IPS-20b (cell line): ENCODE results near the gene LSS.
A peak's percentile ranks its signal among the peaks of the same experiment; 100 is the strongest.

Experiments
- H3K27ac ChIP-seq: one replicate; pipeline ENCODE4 v1.5.1; 2013; ENCODE audit warnings: low read length
- H3K27me3 ChIP-seq: 2 replicates; pipeline ENCODE4 v1.6.1; 2013; ENCODE audit warnings: mild to moderate bottlenecking, low read length, inconsistent platforms; ENCODE audit not compliant: insufficient read depth
- H3K36me3 ChIP-seq: 2 replicates; pipeline ENCODE4 v1.6.1; 2013; ENCODE audit warnings: low read depth, mild to moderate bottlenecking, inconsistent platforms, low read length, moderate library complexity; ENCODE audit not compliant: insufficient read depth
- H3K4me1 ChIP-seq: 2 replicates; pipeline ENCODE4 v1.6.1; 2013; ENCODE audit warnings: mild to moderate bottlenecking, control low read depth, inconsistent platforms, low read length, moderate library complexity; ENCODE audit not compliant: insufficient read depth
- H3K4me3 ChIP-seq: 2 replicates; pipeline ENCODE4 v1.5.1; 2013; ENCODE audit warnings: mild to moderate bottlenecking, low read length, inconsistent platforms
- H3K9ac ChIP-seq: 2 replicates; pipeline ENCODE4 v1.6.1; 2013; ENCODE audit warnings: low read depth, mild to moderate bottlenecking, inconsistent platforms, low read length, moderate library complexity
- H3K9me3 ChIP-seq: 2 replicates; pipeline ENCODE4 v1.6.1; 2013; ENCODE audit warnings: mild to moderate bottlenecking, low read depth, low read length, inconsistent platforms; ENCODE audit not compliant: insufficient read depth

The LSS gene

DNA sequence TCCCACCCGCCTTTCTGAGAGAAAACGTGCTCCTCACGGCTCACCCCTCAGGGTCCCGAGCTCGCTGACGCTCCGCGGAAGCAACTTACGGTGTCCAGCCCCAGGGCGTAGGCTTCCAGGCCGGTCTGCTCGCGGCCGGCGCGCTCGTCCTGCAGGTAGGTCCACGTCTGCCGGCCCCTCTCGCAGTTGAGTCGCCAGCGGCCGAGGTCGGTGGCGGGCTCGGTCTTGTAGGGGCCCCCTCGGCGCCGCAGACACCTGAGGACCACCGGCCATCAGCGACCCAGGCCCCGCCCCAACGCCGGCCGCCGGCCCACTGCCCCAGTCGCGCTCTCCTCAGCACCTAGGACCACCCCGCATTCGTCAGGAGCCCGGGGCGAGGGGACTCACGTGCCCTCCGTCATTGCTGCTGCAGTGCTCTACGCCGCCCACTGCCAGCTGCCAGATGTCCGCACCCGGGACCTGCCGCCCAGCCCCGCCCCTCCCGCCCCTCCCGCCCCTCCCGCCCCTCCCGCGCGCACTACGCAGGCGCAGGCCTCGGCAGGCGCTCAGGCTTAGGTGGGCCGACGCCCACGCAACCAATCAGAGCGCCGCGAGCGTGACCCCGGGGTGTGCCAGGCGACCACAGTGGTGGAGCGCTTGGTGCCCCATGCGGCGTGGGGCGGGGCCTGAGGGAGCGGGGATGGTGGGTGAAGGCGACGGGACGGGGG lies at the start of gene LSS:
LSS (minus strand) TSS at position 430 of the 707 bp plus-strand sequence; CDS start at position 401, 29 bp downstream.
- Histone ChIP-seq H3K36me3 (peaks cover 44% of the 10 kb centered on the region), H3K27me3 (peaks cover 6% of the 10 kb centered on the region; the same call in 1 of the 2 replicates), H3K27ac (no peak within 1 kb of the TSS), H3K9me3 (peaks cover 28% of the 10 kb centered on the region), H3K4me3 (peak within 1 kb of the TSS; percentile 82), H3K9ac (peak within 1 kb of the TSS; percentile 80; the same call in 1 of the 2 replicates), H3K4me1 (peaks cover 7% of the 10 kb centered on the region; the same call in 1 of the 2 replicates)

DNA sequence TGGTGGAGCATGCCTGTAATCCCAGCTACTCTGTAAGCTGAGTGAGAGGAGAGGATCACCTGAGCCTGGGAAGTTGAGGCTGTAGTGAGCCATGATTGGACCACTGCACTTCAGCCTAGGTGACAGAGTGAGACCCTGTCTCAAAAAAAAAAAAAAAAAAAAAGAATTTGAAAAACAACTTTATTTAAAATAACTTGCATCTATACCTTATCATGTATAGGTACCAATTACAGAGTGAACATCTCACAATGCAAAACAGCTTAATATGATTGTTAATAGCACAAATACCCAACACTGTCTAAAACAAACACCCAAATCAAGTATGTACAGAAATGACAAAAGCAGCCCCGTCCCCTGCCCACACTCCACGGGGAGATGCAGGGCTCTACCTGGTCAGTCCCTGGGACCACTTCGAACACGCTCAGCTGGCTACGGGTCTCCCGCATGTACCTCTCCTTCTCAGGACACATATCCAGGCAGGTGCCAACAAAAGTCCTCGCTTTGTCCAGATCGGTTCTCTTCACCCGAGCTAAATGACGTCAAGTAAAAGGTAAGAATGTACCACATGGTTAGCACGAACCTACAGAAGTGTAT lies 46.3 kb upstream of the LSS start:
- Histone ChIP-seq H3K9me3 (no peaks in the 10 kb centered on the region), H3K27me3 (no peaks in the 10 kb centered on the region), H3K9ac (no peak overlapping the region), H3K36me3 (peaks cover 93% of the 10 kb centered on the region), H3K4me1 (no peaks in the 10 kb centered on the region), H3K4me3 (no peak overlapping the region), H3K27ac (no peak overlapping the region)

DNA sequence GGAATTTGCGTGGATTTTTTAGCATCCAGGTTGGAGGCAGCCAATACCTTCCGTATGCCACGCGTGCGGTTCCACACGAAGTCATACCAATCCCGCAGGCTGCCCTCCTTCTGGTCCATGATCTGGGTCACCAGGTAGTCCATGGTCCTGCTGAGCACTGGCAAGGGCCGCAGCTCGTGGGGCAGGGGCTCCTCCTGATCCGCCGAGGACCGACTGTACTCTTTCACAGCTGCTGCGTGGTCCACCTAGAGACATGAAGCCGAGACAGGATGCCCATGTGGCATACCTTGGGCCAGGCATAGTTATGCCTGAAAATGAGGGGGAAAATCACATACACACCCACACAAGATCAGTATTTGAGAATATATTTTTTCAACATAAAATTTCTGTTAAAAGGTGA lies 44.8 kb upstream of the LSS start:
- H3K9ac ChIP-seq: no peak overlapping the region

DNA sequence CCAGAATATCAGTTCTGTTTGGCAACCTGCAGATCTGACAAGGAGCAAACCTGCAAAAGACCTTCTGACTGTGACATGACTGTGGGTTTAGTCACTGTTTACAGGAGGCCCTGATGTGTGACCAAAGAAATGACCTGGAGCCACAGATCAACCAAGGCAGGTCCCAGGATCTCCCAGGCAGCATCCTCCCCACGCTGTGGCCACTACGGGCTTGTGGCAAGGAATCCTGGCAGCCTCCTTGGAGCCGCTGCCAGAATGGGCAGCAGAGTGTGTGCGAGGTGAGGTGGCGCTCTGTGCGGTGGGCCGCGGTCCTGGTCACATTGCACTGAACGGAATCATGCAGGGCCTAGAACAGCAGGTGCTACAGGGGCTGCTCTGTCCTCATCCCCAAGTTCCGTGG lies 40.9 kb upstream of the LSS start:
- no peaks in the 10 kb centered on the region for H3K9me3 ChIP-seq
- H3K4me1 ChIP-seq: no peaks in the 10 kb centered on the region
- no peaks in the 10 kb centered on the region for H3K27me3 ChIP-seq
- H3K36me3 ChIP-seq: peaks cover 96% of the 10 kb centered on the region
- no peak overlapping the region for H3K27ac ChIP-seq
- no peak overlapping the region for H3K4me3 ChIP-seq
- no peak overlapping the region for H3K9ac ChIP-seq

More for the DNA sequence above, 44.8 kb upstream of the LSS start:
- Histone ChIP-seq H3K27ac (no peak overlapping the region), H3K27me3 (no peaks in the 10 kb centered on the region), H3K4me3 (no peak overlapping the region), H3K36me3 (peaks cover 94% of the 10 kb centered on the region), H3K4me1 (no peaks in the 10 kb centered on the region), H3K9me3 (no peaks in the 10 kb centered on the region)

DNA sequence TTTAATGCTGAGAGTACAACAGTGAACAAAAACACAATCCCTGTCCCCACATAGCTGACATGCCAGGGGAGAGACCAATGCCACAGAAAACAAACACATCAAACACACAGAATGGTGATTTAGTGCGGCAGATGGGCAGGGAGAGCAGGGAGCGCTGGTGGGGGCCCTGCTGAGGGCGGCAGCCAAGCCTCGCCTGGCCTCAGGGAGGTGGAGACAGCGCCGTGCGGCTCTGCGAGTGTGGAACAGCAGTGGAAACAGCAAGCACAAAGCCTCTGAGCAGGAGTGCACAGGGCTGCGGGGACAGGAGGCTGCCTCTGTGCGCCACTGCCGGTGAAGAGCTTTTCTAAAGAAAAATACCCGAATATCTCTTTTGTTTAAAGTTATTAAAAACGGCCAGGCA lies 39.8 kb upstream of the LSS start:
- peaks cover 94% of the 10 kb centered on the region for H3K36me3 ChIP-seq
- H3K27me3 ChIP-seq: no peaks in the 10 kb centered on the region
- H3K27ac ChIP-seq: no peak overlapping the region
- H3K4me3 ChIP-seq: no peak overlapping the region
- H3K9me3 ChIP-seq: no peaks in the 10 kb centered on the region
- no peak overlapping the region for H3K9ac ChIP-seq
- H3K4me1 ChIP-seq: no peaks in the 10 kb centered on the region

DNA sequence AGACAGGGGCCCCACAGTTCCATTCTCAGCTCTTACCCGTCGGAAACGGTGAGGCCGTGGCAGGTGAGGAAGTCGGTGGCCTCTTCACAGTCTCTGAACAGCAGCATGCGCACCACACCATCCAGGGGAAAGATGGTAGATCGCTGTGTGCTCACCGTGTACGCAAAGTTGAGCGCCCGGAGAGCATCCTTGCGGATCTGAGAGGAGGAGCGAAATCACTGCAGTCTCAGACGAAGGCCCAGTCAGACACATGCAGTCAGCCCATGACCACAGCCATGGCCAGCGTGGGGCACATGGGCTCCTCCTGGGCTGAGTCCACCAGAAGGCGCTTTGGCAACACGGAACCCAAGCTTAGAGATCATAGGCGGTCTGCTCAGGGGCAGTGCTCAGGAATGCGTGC lies 38.4 kb upstream of the LSS start:
- no peaks in the 10 kb centered on the region for H3K9me3 ChIP-seq
- H3K9ac ChIP-seq: no peak overlapping the region
- H3K4me1 ChIP-seq: no peaks in the 10 kb centered on the region
- no peak overlapping the region for H3K4me3 ChIP-seq
- peaks cover 90% of the 10 kb centered on the region for H3K36me3 ChIP-seq
- H3K27ac ChIP-seq: no peak overlapping the region
- H3K27me3 ChIP-seq: no peaks in the 10 kb centered on the region

DNA sequence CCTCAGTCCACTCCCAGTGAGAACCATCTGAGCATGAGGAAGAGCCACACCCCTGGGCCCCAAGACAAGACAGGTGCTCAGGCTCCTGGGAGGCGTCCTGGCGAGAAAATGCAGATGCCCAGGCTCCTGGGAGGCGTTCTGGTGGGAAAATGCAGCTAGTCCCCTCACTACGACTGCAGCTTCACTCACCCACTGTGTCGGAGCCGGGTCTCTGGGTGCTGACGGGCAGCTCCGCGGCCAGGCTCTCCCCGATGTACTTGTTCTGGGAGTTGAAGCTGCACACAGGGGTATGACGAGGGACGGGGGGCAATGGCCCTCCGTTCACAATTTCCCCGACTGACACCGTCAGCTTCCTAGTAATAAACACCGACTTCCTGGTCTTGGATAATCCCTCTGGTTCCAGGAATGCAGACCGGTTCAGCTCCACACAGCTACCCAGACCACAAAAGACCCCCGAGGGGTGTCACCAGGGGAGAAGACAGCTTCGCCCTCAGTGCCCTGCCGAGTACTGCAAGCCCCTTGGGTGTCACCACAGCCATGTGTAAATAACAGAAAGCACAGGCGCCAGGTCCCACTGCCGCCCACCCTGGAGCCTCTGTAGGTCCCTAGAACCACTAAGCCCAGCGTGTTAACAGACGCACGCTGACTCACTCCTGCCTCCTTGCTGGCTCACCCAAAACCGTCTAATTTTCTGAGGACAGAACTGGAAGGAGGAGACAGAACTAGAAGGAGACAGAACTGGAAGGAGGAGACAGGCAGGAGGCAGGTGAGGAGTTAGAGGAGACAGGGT lies 37.4 kb upstream of the LSS start:
- no peak overlapping the region for H3K9ac ChIP-seq
- no peak overlapping the region for H3K27ac ChIP-seq
- H3K27me3 ChIP-seq: no peaks in the 10 kb centered on the region
- no peak overlapping the region for H3K4me3 ChIP-seq
- H3K9me3 ChIP-seq: no peaks in the 10 kb centered on the region
- H3K36me3 ChIP-seq: peaks cover 90% of the 10 kb centered on the region
- H3K4me1 ChIP-seq: no peaks in the 10 kb centered on the region

DNA sequence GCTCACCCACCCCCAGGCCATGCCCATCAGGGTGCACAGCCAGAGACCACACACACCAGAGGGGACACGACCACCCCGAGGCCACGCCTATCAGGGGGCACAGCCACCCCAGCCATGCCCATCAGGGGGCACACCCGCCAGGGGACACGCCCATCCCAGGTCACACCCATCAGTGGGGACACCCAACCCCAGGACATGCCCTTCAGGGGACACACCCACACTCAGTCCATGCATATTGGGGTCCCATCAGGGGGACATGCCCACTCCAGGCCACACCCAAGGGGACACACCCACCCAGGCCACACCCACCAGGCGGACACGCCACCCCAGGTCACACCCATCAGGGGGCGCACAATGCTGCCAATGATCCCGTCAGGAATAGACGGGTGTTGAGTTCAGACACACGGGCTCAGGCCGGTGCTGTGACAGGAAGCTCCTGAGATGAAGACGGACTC lies 36.1 kb upstream of the LSS start:
- no peaks in the 10 kb centered on the region for H3K4me1 ChIP-seq
- peaks cover 90% of the 10 kb centered on the region for H3K36me3 ChIP-seq
- H3K4me3 ChIP-seq: no peak overlapping the region
- no peaks in the 10 kb centered on the region for H3K9me3 ChIP-seq
- no peaks in the 10 kb centered on the region for H3K27me3 ChIP-seq
- no peak overlapping the region for H3K9ac ChIP-seq
- no peak overlapping the region for H3K27ac ChIP-seq

DNA sequence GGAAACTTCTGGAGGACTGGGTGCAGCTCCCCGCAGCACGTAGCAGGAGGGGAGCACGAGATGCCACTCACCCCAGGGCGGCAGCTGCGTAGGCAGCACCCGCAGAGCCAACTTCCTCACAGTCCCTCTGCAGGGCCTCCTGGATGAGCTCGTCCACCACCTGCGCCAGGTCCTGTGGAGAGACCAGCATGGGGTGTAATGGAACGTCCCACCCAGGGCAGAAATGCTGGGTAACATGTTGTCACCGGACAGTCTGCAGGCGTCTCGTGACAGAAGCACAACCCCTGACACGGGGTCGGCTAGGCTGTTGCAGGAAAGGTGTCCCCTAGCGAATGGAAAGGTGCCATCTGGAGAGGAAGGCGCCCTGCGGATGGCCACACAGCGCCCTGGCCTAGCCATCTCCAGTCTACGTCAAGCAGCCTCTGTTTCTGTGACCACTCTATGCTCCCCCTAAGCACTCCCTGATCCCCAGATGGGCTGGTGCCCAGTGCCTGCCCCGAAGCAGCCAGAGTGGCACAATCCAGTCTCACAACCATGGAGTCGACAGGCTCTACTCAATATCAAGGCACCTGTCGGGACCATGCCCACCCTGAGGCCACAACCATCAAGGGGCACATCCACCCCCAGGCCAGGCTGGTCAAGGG lies 35.6 kb upstream of the LSS start:
- peaks cover 85% of the 10 kb centered on the region for H3K36me3 ChIP-seq
- H3K9me3 ChIP-seq: no peaks in the 10 kb centered on the region
- H3K27me3 ChIP-seq: no peaks in the 10 kb centered on the region
- no peak overlapping the region for H3K27ac ChIP-seq
- H3K4me1 ChIP-seq: no peaks in the 10 kb centered on the region
- no peak overlapping the region for H3K9ac ChIP-seq
- H3K4me3 ChIP-seq: no peak overlapping the region

DNA sequence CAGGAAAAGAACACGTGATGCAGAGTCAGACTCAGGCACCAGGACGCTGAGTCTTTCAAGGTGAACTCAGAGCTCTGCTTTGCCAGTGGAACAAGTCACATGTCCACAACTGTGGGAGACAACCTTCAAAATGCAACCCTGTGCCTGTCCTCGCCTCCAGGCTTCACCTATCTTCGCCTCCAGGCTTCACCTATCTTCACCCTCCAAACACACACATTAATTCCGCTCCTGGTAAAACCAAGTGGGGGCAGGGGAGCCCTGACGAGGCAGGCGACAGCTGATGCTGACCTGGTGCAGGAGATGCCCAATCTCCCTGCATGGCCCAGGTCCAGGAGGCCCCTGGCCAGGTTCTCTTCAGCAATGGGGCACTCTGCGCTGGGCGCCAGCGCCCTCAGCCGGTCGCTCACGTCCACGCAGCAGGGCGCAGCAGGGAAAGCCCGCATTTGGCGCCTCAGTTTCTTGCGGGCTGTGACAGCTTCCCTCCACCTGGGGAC lies 28.0 kb upstream of the LSS start:
- H3K4me3 ChIP-seq: no peak overlapping the region
- H3K4me1 ChIP-seq: no peaks in the 10 kb centered on the region
- no peaks in the 10 kb centered on the region for H3K9me3 ChIP-seq
- peaks cover 93% of the 10 kb centered on the region for H3K36me3 ChIP-seq
- no peaks in the 10 kb centered on the region for H3K27me3 ChIP-seq
- no peak overlapping the region for H3K27ac ChIP-seq
- no peak overlapping the region for H3K9ac ChIP-seq

DNA sequence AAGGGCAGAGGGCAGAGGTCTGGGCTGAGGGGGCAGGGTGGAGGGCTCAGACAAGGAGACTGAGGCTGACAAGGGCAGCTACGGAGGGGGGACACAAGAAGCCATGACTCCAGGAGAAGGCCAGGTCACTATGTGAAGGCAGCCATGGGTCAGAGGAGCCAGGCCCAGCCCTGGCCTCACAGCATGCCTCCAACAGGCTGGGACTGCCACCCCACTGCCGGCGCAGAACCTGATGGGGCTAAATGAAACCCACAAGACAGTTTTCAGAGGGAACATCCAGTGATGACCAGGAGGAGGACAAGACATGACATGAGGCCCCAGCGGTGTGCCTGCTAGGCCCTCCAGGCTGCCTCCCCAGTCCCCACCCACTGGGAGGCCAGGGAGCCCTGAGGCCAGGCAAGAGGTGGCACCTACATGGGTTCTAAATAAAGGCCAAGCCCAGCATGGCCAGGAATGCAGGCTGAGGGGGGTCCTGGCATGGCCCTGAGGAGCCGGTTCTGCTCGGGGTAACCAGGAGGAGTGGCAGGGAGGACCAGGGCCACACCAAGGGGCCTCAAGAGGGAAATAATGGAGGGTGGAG lies 27.3 kb upstream of the LSS start:
- H3K27me3 ChIP-seq: no peaks in the 10 kb centered on the region
- no peaks in the 10 kb centered on the region for H3K4me1 ChIP-seq
- no peak overlapping the region for H3K27ac ChIP-seq
- peaks cover 93% of the 10 kb centered on the region for H3K36me3 ChIP-seq
- H3K4me3 ChIP-seq: no peak overlapping the region
- no peaks in the 10 kb centered on the region for H3K9me3 ChIP-seq
- H3K9ac ChIP-seq: no peak overlapping the region
